ENCODE data around the gene KCNQ4. TPM values are rescaled to one million over a fixed set of nuclear protein-coding genes. Genes with fewer than 3 reads are reported as not detected.

Gene KCNQ4
- total and polyA plus RNA-seq, 2 of the 13 experiments (the other 11 are each of a cell fraction or from before 2014, with no cell fraction given), result 0.02 to 0.09 TPM

GRCh38 chr1:40742363-40743061, 41.1 kb upstream of the KCNQ4 start:
- H3K4me1 ChIP-seq (ENCODE audit: insufficient read depth, low read length), result peaks cover 43% of the 10 kb centered on the region
- DNase-seq (ENCODE audit: low spot score) (no peak), FAIRE-seq (no peak), ATAC-seq (no peak)
- H3K36me3 ChIP-seq (replicated peaks in 1 of 2; ENCODE audit: control insufficient read depth in 1 of 2, insufficient read depth in 2 of 2, low read length in 2 of 2), result peaks cover 14 to 78% of the 10 kb centered on the region in 2 experiments
- no peak overlapping the region for H2AFZ ChIP-seq (ENCODE audit: low read length)
- H3K79me2 ChIP-seq (ENCODE audit: insufficient read depth, low read length), result peaks cover 36% of the 10 kb centered on the region
- in situ Hi-C loops (cut with HindIII; ENCODE audit: extremely low pct_ligation_motif_present, low pct_unique_long_range_greater_than_20kb) (no loop called here), intact Hi-C loops (cut with micrococcal nuclease; ENCODE audit: unreplicated experiment) (no loop called here)
- ChIA-PET CTCF (ENCODE audit: low intra/inter-chr PET ratio, low total read pairs) (no interaction called here), POLR2A (interaction anchor here (0.9 kb wide), 1 partner anchor 51 kb away, joined by 3 read pairs; the partner anchor contains the start of gene NFYC)
- H3K4me3 ChIP-seq (replicated peaks in 1 of 3; ENCODE audit: insufficient read depth in 1 of 3, low read depth in 2 of 3, low read length in 3 of 3), result no peak overlapping the region
- H3K9ac ChIP-seq (ENCODE audit: insufficient read depth, low read depth, low read length), result no peak overlapping the region
- no peaks in the 10 kb centered on the region for H3K27me3 ChIP-seq (ENCODE audit: control insufficient read depth in 1 of 2, insufficient read depth in 2 of 2, low read length in 2 of 2)
- TF ChIP-seq ATF6 (CRISPR knock-in tag; conservative IDR thresholded peaks at IDR 0.05), result no peak
- H3K27ac ChIP-seq (ENCODE audit: extremely low read length, insufficient read depth, low read length), result no peak overlapping the region
- WGBS (ENCODE audit: low lambda C conversion rate), result 97% methylated on average over 3 of the region's 3 CpGs
- no peak overlapping the region for H3K4me2 ChIP-seq (ENCODE audit: low read depth, low read length)
- BruUV-seq (replicated peaks), result no TSS peak
- H4K20me1 ChIP-seq (ENCODE audit: insufficient read depth, low read length), result no peaks in the 10 kb centered on the region
- no peaks in the 10 kb centered on the region for H3K9me3 ChIP-seq (ENCODE audit: low read length)

GRCh38 chr1:40743452-40743851, 40.1 kb upstream of the KCNQ4 start:
- intact Hi-C loops (cut with micrococcal nuclease; ENCODE audit: unreplicated experiment) (no loop called here), in situ Hi-C loops (cut with HindIII; ENCODE audit: extremely low pct_ligation_motif_present, low pct_unique_long_range_greater_than_20kb) (no loop called here)
- no peaks in the 10 kb centered on the region for H4K20me1 ChIP-seq (ENCODE audit: insufficient read depth, low read length)
- H3K9ac ChIP-seq (ENCODE audit: insufficient read depth, low read depth, low read length), result no peak overlapping the region
- H2AFZ ChIP-seq (ENCODE audit: low read length), result no peak overlapping the region
- ChIA-PET CTCF (ENCODE audit: low intra/inter-chr PET ratio, low total read pairs) (no interaction called here), POLR2A (interaction anchor here (1.6 kb wide), 1 partner anchor 52 kb away, joined by 3 read pairs; the partner anchor contains the start of gene NFYC)
- WGBS (ENCODE audit: low lambda C conversion rate), result 93% methylated on average over 3 of the region's 3 CpGs
- H3K79me2 ChIP-seq (ENCODE audit: insufficient read depth, low read length), result peaks cover 36% of the 10 kb centered on the region
- peaks cover 40% of the 10 kb centered on the region for H3K4me1 ChIP-seq (ENCODE audit: insufficient read depth, low read length)
- H3K27ac ChIP-seq (ENCODE audit: extremely low read length, insufficient read depth, low read length), result no peak overlapping the region
- no peak overlapping the region for H3K4me3 ChIP-seq (replicated peaks in 1 of 3; ENCODE audit: insufficient read depth in 1 of 3, low read depth in 2 of 3, low read length in 3 of 3)
- no TSS peak for BruUV-seq (replicated peaks)
- H3K27me3 ChIP-seq (ENCODE audit: control insufficient read depth in 1 of 2, insufficient read depth in 2 of 2, low read length in 2 of 2), result no peaks in the 10 kb centered on the region
- no peak for FAIRE-seq
- H3K9me3 ChIP-seq (ENCODE audit: low read length), result no peaks in the 10 kb centered on the region
- H3K4me2 ChIP-seq (ENCODE audit: low read depth, low read length), result no peak overlapping the region
- no peak for ATAC-seq
- H3K36me3 ChIP-seq (replicated peaks in 1 of 2; ENCODE audit: control insufficient read depth in 1 of 2, insufficient read depth in 2 of 2, low read length in 2 of 2), result peaks cover 16 to 81% of the 10 kb centered on the region in 2 experiments
- DNase-seq (ENCODE audit: low spot score), result no peak
- no peak for TF ChIP-seq RELA (CRISPR knock-in tag; IDR thresholded peaks at IDR 0.05)
- TF ChIP-seq ZNF275 (CRISPR knock-in tag; IDR thresholded peaks at IDR 0.05; ENCODE audit: borderline replicate concordance), result no peak
- TF ChIP-seq SAFB2 (CRISPR knock-in tag; IDR thresholded peaks at IDR 0.05; ENCODE audit: borderline replicate concordance, low read depth), result no peak
- no peak for TF ChIP-seq BHLHE40 (IDR thresholded peaks at IDR 0.05; ENCODE audit: low read length)
- TF ChIP-seq CEBPG (CRISPR knock-in tag; IDR thresholded peaks at IDR 0.05), result no peak
- TF ChIP-seq ZNF34 (CRISPR knock-in tag; IDR thresholded peaks at IDR 0.05; ENCODE audit: borderline replicate concordance), result no peak
- no peak for TF ChIP-seq GLMP (CRISPR knock-in tag; IDR thresholded peaks at IDR 0.05; ENCODE audit: borderline replicate concordance)
- TF ChIP-seq SMC3 (IDR thresholded peaks at IDR 0.05; ENCODE audit: low read length), result no peak
- TF ChIP-seq DMTF1 (CRISPR knock-in tag; IDR thresholded peaks at IDR 0.05), result no peak
- no peak for TF ChIP-seq ZNF12 (CRISPR knock-in tag; IDR thresholded peaks at IDR 0.05)

Measured in HepG2 (cell line).